Neural progenitor cell (in vitro differentiated cells): ENCODE results near the gene TRPT1.

ENCODE experiments used
- EZH2 ChIP-seq: fragments of 200-600 bp; sonication (generic); IDR thresholded peaks from 2 replicates; pipeline ENCODE4 v1.6.1; 2017; ENCODE audit warnings: antibody characterized with exemption, mild to moderate bottlenecking, moderate library complexity
- EZH2phosphoT487 ChIP-seq: fragments of 200-600 bp; sonication (generic); IDR thresholded peaks from 2 replicates; pipeline ENCODE4 v1.6.1; 2017; ENCODE audit warnings: antibody characterized with exemption
- TF ChIP-seq, protein P1 (sequence below): fragments of 200-600 bp; sonication (generic); IDR thresholded peaks from 2 replicates; pipeline ENCODE4 v1.5.1; 2017; ENCODE audit warnings: antibody characterized with exemption, mild to moderate bottlenecking

DNA sequence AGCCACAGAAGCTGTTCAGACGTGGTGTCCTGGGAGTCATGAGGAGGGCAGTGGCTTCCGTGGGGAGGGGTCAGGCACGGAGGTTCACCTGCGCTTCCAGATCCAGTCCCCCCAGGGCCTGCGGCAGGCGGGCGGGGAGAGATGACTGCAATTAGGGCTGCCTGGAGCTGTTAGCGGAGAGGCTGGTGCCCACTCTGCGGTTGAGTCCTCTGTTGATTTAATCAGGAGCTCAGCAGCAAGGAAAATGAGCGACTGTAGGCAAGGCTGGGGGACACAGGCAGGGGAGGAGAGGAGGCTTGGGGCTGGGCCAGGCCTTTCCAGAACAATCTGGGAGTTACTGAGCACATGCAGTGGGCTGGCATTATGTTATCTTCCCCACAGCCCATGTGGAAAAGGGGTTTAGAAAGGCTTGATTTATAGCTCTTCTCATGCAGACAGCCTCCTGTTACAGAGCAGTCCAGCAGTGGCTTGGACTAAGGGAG is 38.4 kb upstream of the TRPT1 start:
- TF ChIP-seq, protein P1, sequence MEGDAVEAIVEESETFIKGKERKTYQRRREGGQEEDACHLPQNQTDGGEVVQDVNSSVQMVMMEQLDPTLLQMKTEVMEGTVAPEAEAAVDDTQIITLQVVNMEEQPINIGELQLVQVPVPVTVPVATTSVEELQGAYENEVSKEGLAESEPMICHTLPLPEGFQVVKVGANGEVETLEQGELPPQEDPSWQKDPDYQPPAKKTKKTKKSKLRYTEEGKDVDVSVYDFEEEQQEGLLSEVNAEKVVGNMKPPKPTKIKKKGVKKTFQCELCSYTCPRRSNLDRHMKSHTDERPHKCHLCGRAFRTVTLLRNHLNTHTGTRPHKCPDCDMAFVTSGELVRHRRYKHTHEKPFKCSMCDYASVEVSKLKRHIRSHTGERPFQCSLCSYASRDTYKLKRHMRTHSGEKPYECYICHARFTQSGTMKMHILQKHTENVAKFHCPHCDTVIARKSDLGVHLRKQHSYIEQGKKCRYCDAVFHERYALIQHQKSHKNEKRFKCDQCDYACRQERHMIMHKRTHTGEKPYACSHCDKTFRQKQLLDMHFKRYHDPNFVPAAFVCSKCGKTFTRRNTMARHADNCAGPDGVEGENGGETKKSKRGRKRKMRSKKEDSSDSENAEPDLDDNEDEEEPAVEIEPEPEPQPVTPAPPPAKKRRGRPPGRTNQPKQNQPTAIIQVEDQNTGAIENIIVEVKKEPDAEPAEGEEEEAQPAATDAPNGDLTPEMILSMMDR, result no peak
- TF ChIP-seq EZH2 (no peak), EZH2phosphoT487 (no peak)
